Erythroblast (primary cell): Measurements from ENCODE around the gene MYLK2.

Experiments used
- GATA1 ChIP-seq: IDR thresholded peaks from 2 replicates; pipeline ENCODE4 v1.6.1; 2011; ENCODE audit warnings: low read depth, mild to moderate bottlenecking, control low read depth, low read length, moderate library complexity
- POLR2A ChIP-seq: IDR thresholded peaks from 2 replicates; pipeline ENCODE4 v1.6.1; 2011; ENCODE audit warnings: mild to moderate bottlenecking, low read length

- no peak for TF ChIP-seq POLR2A
- TF ChIP-seq GATA1, result no peak
These were observed 30.3 kb downstream of the MYLK2 start for GRCh38 chr20:31849306-31849930.
